ENCODE results near the gene MYADML2.
A peak's percentile ranks its signal among the peaks of the same experiment; 100 is the strongest.

MYADML2 gene

GRCh38 chr17:81967533-81968395 is 20.7 kb upstream of the MYADML2 start:
- Histone ChIP-seq H2BK12ac (ENCODE audit: low read length in 2 of 2) (peak overlapping the region in 1 of 2 experiments; percentile 37), H3K4me1 (ENCODE audit: control insufficient read depth, insufficient read depth, low read depth, low read length) (peaks cover 19% of the 10 kb centered on the region), H3K79me1 (replicated peaks; ENCODE audit: low read length, poor library complexity, severe bottlenecking) (no peaks in the 10 kb centered on the region), H3K18ac (ENCODE audit: low read depth in 1 of 2, low read length in 2 of 2) (peak overlapping the region; percentile 14 to 85), H3K23ac (ENCODE audit: low read length in 2 of 2) (no peak overlapping the region), H3K9ac (ENCODE audit: low read length) (peak overlapping the region; percentile 16), H4K91ac (ENCODE audit: low read length) (peak overlapping the region; percentile 8), H3K14ac (ENCODE audit: low read length in 2 of 2) (peak overlapping the region in 1 of 2 experiments; percentile 57), H4K8ac (ENCODE audit: low read length) (peak overlapping the region; percentile 5), H2AK5ac (ENCODE audit: low read length, severe bottlenecking) (no peak overlapping the region), H3K4me2 (ENCODE audit: low read length, poor library complexity, severe bottlenecking) (peak overlapping the region; percentile 38), H3K36me3 (ENCODE audit: control insufficient read depth in 1 of 2, insufficient read depth in 2 of 2, low read depth in 1 of 2, low read length in 2 of 2) (peaks cover 0 to 5% of the 10 kb centered on the region in 2 experiments), H2BK15ac (ENCODE audit: low read depth, poor library complexity, severe bottlenecking) (peak overlapping the region; percentile 80), H3K4me3 (ENCODE audit: insufficient read depth in 1 of 2, low read depth in 1 of 2, low read length in 2 of 2) (no peak overlapping the region), H3K27me3 (ENCODE audit: control insufficient read depth in 1 of 2, insufficient read depth in 1 of 2, low read length in 2 of 2) (peaks cover 19 to 40% of the 10 kb centered on the region in 2 experiments), H3K9me3 (ENCODE audit: control insufficient read depth, low read length) (no peaks in the 10 kb centered on the region), H2BK120ac (ENCODE audit: low read depth, low read length) (no peak overlapping the region), H2BK5ac (ENCODE audit: low read depth, low read length, poor library complexity, severe bottlenecking) (no peak overlapping the region), H2AFZ (ENCODE audit: low read depth, low read length) (peak overlapping the region; percentile 19), H3K4ac (ENCODE audit: low read depth in 1 of 2, low read length in 2 of 2) (peak overlapping the region in 1 of 2 experiments; percentile 52), H3K27ac (ENCODE audit: low read length, poor library complexity, severe bottlenecking) (no peak overlapping the region)
- peak; percentile 81 for DNase-seq
- 29% methylated on average over 36 of the region's 36 CpGs for WGBS

DNA sequence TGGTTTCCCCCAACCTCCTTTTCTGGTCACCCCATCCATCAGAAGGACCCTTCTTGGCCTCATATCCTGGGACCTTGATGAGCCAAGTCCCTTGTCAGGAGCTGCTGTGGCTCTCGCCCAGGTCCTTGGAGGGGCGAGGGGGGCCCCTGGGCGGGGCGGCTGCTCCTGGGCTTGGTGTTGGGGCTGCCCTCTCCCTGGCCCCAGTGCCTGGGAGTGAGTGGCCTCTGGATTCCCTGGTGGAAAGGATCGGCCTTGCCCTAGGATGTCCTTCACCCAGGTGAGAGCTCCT is 20.2 kb upstream of the MYADML2 start:
- Histone ChIP-seq H2BK120ac (ENCODE audit: low read depth, low read length) (peak overlapping the region; percentile 66), H3K9me3 (ENCODE audit: control insufficient read depth, low read length) (no peaks in the 10 kb centered on the region), H3K23ac (ENCODE audit: low read length in 2 of 2) (no peak overlapping the region), H2AFZ (ENCODE audit: low read depth, low read length) (no peak overlapping the region), H3K14ac (ENCODE audit: low read length in 2 of 2) (no peak overlapping the region), H3K4ac (ENCODE audit: low read depth in 1 of 2, low read length in 2 of 2) (peak overlapping the region in 1 of 2 experiments; percentile 50), H2BK15ac (ENCODE audit: low read depth, poor library complexity, severe bottlenecking) (peak overlapping the region; percentile 80), H4K91ac (ENCODE audit: low read length) (peak overlapping the region; percentile 8), H3K36me3 (ENCODE audit: control insufficient read depth in 1 of 2, insufficient read depth in 2 of 2, low read depth in 1 of 2, low read length in 2 of 2) (peaks cover 0 to 5% of the 10 kb centered on the region in 2 experiments), H3K79me1 (replicated peaks; ENCODE audit: low read length, poor library complexity, severe bottlenecking) (no peaks in the 10 kb centered on the region), H3K4me1 (ENCODE audit: control insufficient read depth, insufficient read depth, low read depth, low read length) (peaks cover 19% of the 10 kb centered on the region), H3K4me3 (ENCODE audit: insufficient read depth in 1 of 2, low read depth in 1 of 2, low read length in 2 of 2) (no peak overlapping the region), H3K9ac (ENCODE audit: low read length) (no peak overlapping the region), H4K8ac (ENCODE audit: low read length) (no peak overlapping the region), H3K18ac (ENCODE audit: low read depth in 1 of 2, low read length in 2 of 2) (peak overlapping the region in 1 of 2 experiments; percentile 85), H3K4me2 (ENCODE audit: low read length, poor library complexity, severe bottlenecking) (no peak overlapping the region), H3K27ac (ENCODE audit: low read length, poor library complexity, severe bottlenecking) (no peak overlapping the region), H2AK5ac (ENCODE audit: low read length, severe bottlenecking) (no peak overlapping the region), H3K27me3 (ENCODE audit: control insufficient read depth in 1 of 2, insufficient read depth in 1 of 2, low read length in 2 of 2) (peaks cover 25 to 46% of the 10 kb centered on the region in 2 experiments), H2BK5ac (ENCODE audit: low read depth, low read length, poor library complexity, severe bottlenecking) (no peak overlapping the region), H2BK12ac (ENCODE audit: low read length in 2 of 2) (peak overlapping the region; percentile 23 to 72)
- WGBS: 78% methylated on average over 5 of the region's 5 CpGs
- DNase-seq: no peak

DNA sequence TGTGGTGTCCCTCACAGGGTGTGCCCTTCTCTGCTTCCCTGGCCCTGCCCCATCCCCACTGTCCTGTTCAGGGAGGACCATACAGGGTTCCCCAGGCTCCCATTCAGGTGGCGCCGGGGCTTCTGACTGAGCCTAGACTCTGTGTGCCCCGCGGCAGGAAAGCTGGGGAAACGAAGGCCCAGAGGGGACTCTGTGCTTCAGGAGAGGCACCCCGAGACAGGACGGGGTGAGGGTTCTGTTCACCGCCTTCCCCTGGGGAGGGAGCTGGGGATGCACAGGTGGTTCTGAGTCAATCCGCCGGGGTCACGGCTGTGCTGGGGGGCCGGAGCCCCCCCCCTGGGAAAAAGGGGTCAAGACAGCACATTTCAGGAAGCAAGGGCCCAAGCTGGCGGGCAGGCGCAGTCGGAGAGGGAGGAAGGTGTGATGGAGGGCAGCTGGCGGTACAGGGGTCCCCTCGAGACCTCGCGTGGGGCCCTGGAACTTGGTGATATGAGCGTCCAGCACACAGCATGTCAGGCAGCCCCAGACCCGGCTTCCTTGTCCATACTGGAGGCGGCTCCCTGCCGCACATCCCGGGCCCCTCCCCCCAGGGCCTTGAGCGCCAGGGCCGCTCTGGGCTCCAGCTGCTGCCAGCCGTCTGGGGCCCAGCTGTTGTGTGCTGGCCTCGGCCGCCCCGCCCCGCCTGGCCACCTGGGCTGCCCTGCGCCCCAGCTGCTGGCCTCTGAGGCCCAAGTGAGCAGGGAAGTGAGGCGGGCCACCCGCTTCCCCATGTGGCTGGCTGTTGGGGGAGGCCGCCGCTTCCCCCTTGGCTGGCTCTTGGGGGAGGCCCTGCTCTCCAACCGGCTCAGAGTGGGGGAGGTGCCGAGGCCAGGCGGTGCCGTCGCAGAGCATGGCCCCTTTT is 19.6 kb upstream of the MYADML2 start:
- Histone ChIP-seq H3K9ac (ENCODE audit: low read length) (no peak overlapping the region), H3K4ac (ENCODE audit: low read depth in 1 of 2, low read length in 2 of 2) (peak overlapping the region; percentile 20 to 50), H2BK12ac (ENCODE audit: low read length in 2 of 2) (peak overlapping the region; percentile 34 to 72), H3K9me3 (ENCODE audit: control insufficient read depth, low read length) (no peaks in the 10 kb centered on the region), H3K27me3 (ENCODE audit: control insufficient read depth in 1 of 2, insufficient read depth in 1 of 2, low read length in 2 of 2) (peaks cover 28 to 50% of the 10 kb centered on the region in 2 experiments), H3K23ac (ENCODE audit: low read length in 2 of 2) (no peak overlapping the region), H4K8ac (ENCODE audit: low read length) (peak overlapping the region; percentile 59), H2BK15ac (ENCODE audit: low read depth, poor library complexity, severe bottlenecking) (peak overlapping the region; percentile 19), H3K27ac (ENCODE audit: low read length, poor library complexity, severe bottlenecking) (no peak overlapping the region), H2BK5ac (ENCODE audit: low read depth, low read length, poor library complexity, severe bottlenecking) (no peak overlapping the region), H3K36me3 (ENCODE audit: control insufficient read depth in 1 of 2, insufficient read depth in 2 of 2, low read depth in 1 of 2, low read length in 2 of 2) (peaks cover 0 to 5% of the 10 kb centered on the region in 2 experiments), H2AFZ (ENCODE audit: low read depth, low read length) (no peak overlapping the region), H4K91ac (ENCODE audit: low read length) (peak overlapping the region; percentile 73), H3K14ac (ENCODE audit: low read length in 2 of 2) (no peak overlapping the region), H3K79me1 (replicated peaks; ENCODE audit: low read length, poor library complexity, severe bottlenecking) (no peaks in the 10 kb centered on the region), H2AK5ac (ENCODE audit: low read length, severe bottlenecking) (no peak overlapping the region), H2BK120ac (ENCODE audit: low read depth, low read length) (peak overlapping the region; percentile 66), H3K4me3 (ENCODE audit: insufficient read depth in 1 of 2, low read depth in 1 of 2, low read length in 2 of 2) (no peak overlapping the region), H3K4me1 (ENCODE audit: control insufficient read depth, insufficient read depth, low read depth, low read length) (peaks cover 22% of the 10 kb centered on the region), H3K18ac (ENCODE audit: low read depth in 1 of 2, low read length in 2 of 2) (peak overlapping the region in 1 of 2 experiments; percentile 77), H3K4me2 (ENCODE audit: low read length, poor library complexity, severe bottlenecking) (no peak overlapping the region)
- 45% methylated on average over 41 of the region's 41 CpGs for WGBS
- peak; percentile 78 for DNase-seq

Data from mesenchymal stem cell (in vitro differentiated cells and primary cell).